Measurements from ENCODE around the gene FOXK1. TPM values are rescaled to one million over a fixed set of nuclear protein-coding genes. Genes with fewer than 3 reads are reported as not detected.

FOXK1 gene
- total and polyA plus RNA-seq, 2 donors (not counting 1 experiment from before 2014, with no cell fraction given): 5.2 to 26.9 TPM

GRCh38 chr7:4687956-4688355 lies 5.9 kb downstream of the FOXK1 start:
- no peak for TF ChIP-seq EZH2 (IDR thresholded peaks at IDR 0.05; ENCODE audit: low read length, missing control alignments)
- no peak for TF ChIP-seq CTCF (conservative IDR thresholded peaks at IDR 0.05 in 1 of 2, IDR thresholded peaks at IDR 0.05 in 1 of 2; ENCODE audit: low read depth in 1 of 2, low read length in 2 of 2)
- H3K9me3 ChIP-seq (ENCODE audit: control insufficient read depth, insufficient read depth, low read depth, low read length): no peaks in the 10 kb centered on the region
- H3K27me3 ChIP-seq (ENCODE audit: control insufficient read depth, insufficient read depth, low read length): no peaks in the 10 kb centered on the region
- H3K79me2 ChIP-seq (ENCODE audit: control insufficient read depth, insufficient read depth, low read length): peaks cover 89% of the 10 kb centered on the region
- H3K4me2 ChIP-seq (ENCODE audit: extremely low read depth, insufficient read depth, low read length): no peak overlapping the region
- H4K20me1 ChIP-seq (ENCODE audit: control insufficient read depth, extremely low read depth, insufficient read depth, low read length): no peaks in the 10 kb centered on the region
- H2AFZ ChIP-seq (ENCODE audit: low read length): no peak overlapping the region
- H3K4me3 ChIP-seq (replicated peaks in 1 of 4; ENCODE audit: control extremely low read depth in 1 of 4, insufficient read depth in 1 of 4, low read depth in 3 of 4, low read length in 4 of 4): no peak overlapping the region
- DNase-seq (ENCODE audit: low read depth in 2 of 2): no peak
- no peak overlapping the region for H3K27ac ChIP-seq (ENCODE audit: insufficient read depth, low read length)
- H3K36me3 ChIP-seq (ENCODE audit: control insufficient read depth, insufficient read depth, low read length): no peaks in the 10 kb centered on the region
- peaks cover 7% of the 10 kb centered on the region for H3K4me1 ChIP-seq (ENCODE audit: control insufficient read depth, extremely low read depth, insufficient read depth, low read length)
- no peak overlapping the region for H3K9ac ChIP-seq (ENCODE audit: insufficient read depth, low read length)

GRCh38 chr7:4689151-4689550 lies 7.1 kb downstream of the FOXK1 start:
- Histone ChIP-seq H4K20me1 (ENCODE audit: control insufficient read depth, extremely low read depth, insufficient read depth, low read length) (no peaks in the 10 kb centered on the region), H3K9me3 (ENCODE audit: control insufficient read depth, insufficient read depth, low read depth, low read length) (no peaks in the 10 kb centered on the region), H3K4me1 (ENCODE audit: control insufficient read depth, extremely low read depth, insufficient read depth, low read length) (peaks cover 7% of the 10 kb centered on the region), H2AFZ (ENCODE audit: low read length) (no peak overlapping the region), H3K4me3 (replicated peaks in 1 of 4; ENCODE audit: control extremely low read depth in 1 of 4, insufficient read depth in 1 of 4, low read depth in 3 of 4, low read length in 4 of 4) (no peak overlapping the region), H3K36me3 (ENCODE audit: control insufficient read depth, insufficient read depth, low read length) (no peaks in the 10 kb centered on the region), H3K27ac (ENCODE audit: insufficient read depth, low read length) (no peak overlapping the region), H3K79me2 (ENCODE audit: control insufficient read depth, insufficient read depth, low read length) (peaks cover 90% of the 10 kb centered on the region), H3K4me2 (ENCODE audit: extremely low read depth, insufficient read depth, low read length) (peak overlapping the region; percentile 65), H3K27me3 (ENCODE audit: control insufficient read depth, insufficient read depth, low read length) (no peaks in the 10 kb centered on the region), H3K9ac (ENCODE audit: insufficient read depth, low read length) (no peak overlapping the region)
- DNase-seq (ENCODE audit: low read depth in 2 of 2): peak in 1 of 2 donors; percentile 31
- TF ChIP-seq EZH2 (IDR thresholded peaks at IDR 0.05; ENCODE audit: low read length, missing control alignments) (no peak), CTCF (conservative IDR thresholded peaks at IDR 0.05 in 1 of 2, IDR thresholded peaks at IDR 0.05 in 1 of 2; ENCODE audit: low read depth in 1 of 2, low read length in 2 of 2) (no peak)

- Histone ChIP-seq H3K9ac (ENCODE audit: insufficient read depth, low read length) (no peak overlapping the region), H4K20me1 (ENCODE audit: control insufficient read depth, extremely low read depth, insufficient read depth, low read length) (no peaks in the 10 kb centered on the region)
- TF ChIP-seq CTCF (conservative IDR thresholded peaks at IDR 0.05 in 1 of 2, IDR thresholded peaks at IDR 0.05 in 1 of 2; ENCODE audit: low read depth in 1 of 2, low read length in 2 of 2): no peak
- no peak for TF ChIP-seq EZH2 (IDR thresholded peaks at IDR 0.05; ENCODE audit: low read length, missing control alignments)
Observed at GRCh38 chr7:4689668-4690067, 7.6 kb downstream of the FOXK1 start.

More at GRCh38 chr7:4689668-4690067, 7.6 kb downstream of the FOXK1 start:
- H3K4me1 ChIP-seq (ENCODE audit: control insufficient read depth, extremely low read depth, insufficient read depth, low read length): peaks cover 4% of the 10 kb centered on the region
- peak overlapping the region in 3 of 4 experiments; percentile 22 to 42 (median 32) for H3K4me3 ChIP-seq (replicated peaks in 1 of 4; ENCODE audit: control extremely low read depth in 1 of 4, insufficient read depth in 1 of 4, low read depth in 3 of 4, low read length in 4 of 4)
- H3K36me3 ChIP-seq (ENCODE audit: control insufficient read depth, insufficient read depth, low read length): no peaks in the 10 kb centered on the region
- peaks cover 87% of the 10 kb centered on the region for H3K79me2 ChIP-seq (ENCODE audit: control insufficient read depth, insufficient read depth, low read length)
- no peak overlapping the region for H3K27ac ChIP-seq (ENCODE audit: insufficient read depth, low read length)
- no peak overlapping the region for H2AFZ ChIP-seq (ENCODE audit: low read length)
- DNase-seq (ENCODE audit: low read depth in 2 of 2): no peak
- peak overlapping the region; percentile 65 for H3K4me2 ChIP-seq (ENCODE audit: extremely low read depth, insufficient read depth, low read length)
- no peaks in the 10 kb centered on the region for H3K27me3 ChIP-seq (ENCODE audit: control insufficient read depth, insufficient read depth, low read length)
- H3K9me3 ChIP-seq (ENCODE audit: control insufficient read depth, insufficient read depth, low read depth, low read length): no peaks in the 10 kb centered on the region

All from fibroblast of lung (primary cell).